H1 (cell line): Measurements from ENCODE around the gene SLC25A21. TPM values are rescaled to one million over a fixed set of nuclear protein-coding genes. Genes with fewer than 3 reads are reported as not detected.

ENCODE experiments used
- CTCF ChIA-PET: fragments of 300-600 bp; sonication (Branson Sonifier 250); formaldehyde crosslinking; loops from one replicate; lab custom pipeline; 2021; ENCODE audit not compliant: partially characterized antibody; lab: Charles Lee
- POLR2A ChIA-PET: fragments of 300-600 bp; sonication (Branson Sonifier 250); formaldehyde crosslinking; loops from one replicate; lab custom pipeline; 2021; ENCODE audit warnings: inconsistent platforms; ENCODE audit not compliant: partially characterized antibody; lab: Charles Lee
- DNase-seq, 2 experiments: peaks; one replicate each; pipeline versions ENCODE4 v3.0.0 to v3.0.0-alpha.2; 2010 to 2022; ENCODE audit warnings: low spot score in 2 of 2, low read depth in 1 of 2, mixed read lengths in 1 of 2
- FAIRE-seq: peaks from 2 replicates; lab custom pipeline; 2011; peaks lifted over from hg19 to GRCh38; lab: Jason Lieb, UNC
- H2AFZ ChIP-seq: 2 replicates; pipeline ENCODE4 v1.8.1; 2012; ENCODE audit warnings: low read length, inconsistent platforms
- H2AK5ac ChIP-seq: 2 replicates; pipeline ENCODE4 v1.6.1; 2013; ENCODE audit warnings: low read depth, low read length
- H2BK120ac ChIP-seq: replicated peaks from 2 replicates; pipeline ENCODE3; 2013; ENCODE audit warnings: low read depth, low read length, inconsistent platforms
- H2BK12ac ChIP-seq: 2 replicates; pipeline ENCODE4 v1.6.1; 2013; ENCODE audit warnings: low read depth, low read length
- H2BK15ac ChIP-seq: 2 replicates; pipeline ENCODE4 v1.6.1; 2013; ENCODE audit warnings: low read length
- H2BK20ac ChIP-seq: 2 replicates; pipeline ENCODE4 v1.6.1; 2013; ENCODE audit warnings: low read length
- H2BK5ac ChIP-seq: 2 replicates; pipeline ENCODE4 v1.6.1; 2013; ENCODE audit warnings: low read depth, low read length
- H3K14ac ChIP-seq: 2 replicates; pipeline ENCODE4 v1.6.1; 2013; ENCODE audit warnings: inconsistent platforms; ENCODE audit not compliant: insufficient read length
- H3K18ac ChIP-seq: 2 replicates; pipeline ENCODE4 v1.6.1; 2013; ENCODE audit warnings: low read length; ENCODE audit errors: extremely low read depth
- H3K23ac ChIP-seq: 2 replicates; pipeline ENCODE4 v1.6.1; 2013; ENCODE audit warnings: inconsistent platforms; ENCODE audit not compliant: insufficient read length
- H3K23me2 ChIP-seq: 2 replicates; pipeline ENCODE4 v1.6.1; 2013; ENCODE audit warnings: low read depth, low read length
- H3K27ac ChIP-seq: 2 replicates; pipeline ENCODE4 v1.6.1; 2011; ENCODE audit warnings: low read depth, low read length, inconsistent platforms
- H3K27me3 ChIP-seq, 4 experiments: replicated peaks in 1 of 4; 1 replicate in 1 of 4; 2 replicates in 3 of 4; pipeline versions ENCODE4 v1.6.1 to v1.8.1; 2011 to 2013; ENCODE audit warnings: low read length in 3 of 4, mild to moderate bottlenecking in 3 of 4, inconsistent platforms in 2 of 4, mixed read lengths in 2 of 4, moderate library complexity in 1 of 4; ENCODE audit not compliant: control insufficient read depth in 3 of 4, insufficient read depth in 3 of 4; ENCODE audit errors: extremely low read depth in 1 of 4
- H3K36me3 ChIP-seq, 4 experiments: 2 replicates each; pipeline versions ENCODE4 v1.6.1 to v1.8.1; 2011 to 2013; ENCODE audit warnings: mild to moderate bottlenecking in 4 of 4, low read length in 3 of 4, moderate library complexity in 2 of 4, control low read depth in 1 of 4, inconsistent platforms in 1 of 4; ENCODE audit not compliant: insufficient read depth in 4 of 4, control insufficient read depth in 2 of 4
- H3K4ac ChIP-seq: replicated peaks from 2 replicates; pipeline ENCODE3; 2013; ENCODE audit warnings: low read length, low read depth, mixed read lengths, inconsistent platforms; ENCODE audit not compliant: insufficient read length
- H3K4me1 ChIP-seq, 4 experiments: replicated peaks in 1 of 4; 1 replicate in 1 of 4; 2 replicates in 3 of 4; pipeline versions ENCODE4 v1.6.1 to v1.8.1; 2011 to 2013; ENCODE audit warnings: low read length in 3 of 4, inconsistent platforms in 2 of 4, mixed read lengths in 1 of 4; ENCODE audit not compliant: insufficient read depth in 4 of 4, control insufficient read depth in 3 of 4
- H3K4me2 ChIP-seq, 2 experiments: 2 replicates each; pipeline versions ENCODE4 v1.6.1 to v1.8.1; 2011 to 2013; ENCODE audit warnings: low read depth in 2 of 2, low read length in 2 of 2, control low read depth in 1 of 2, inconsistent platforms in 1 of 2, mild to moderate bottlenecking in 1 of 2; ENCODE audit not compliant: insufficient read depth in 1 of 2
- H3K4me3 ChIP-seq, 4 experiments: fragments of 200-600, 300-600 bp in 1 of 4; sonication (generic), shearing (Covaris generic), sonication (Bioruptor Twin) in 1 of 4; 2 replicates each; pipeline versions ENCODE4 v1.5.1 to v1.8.1; 2011 to 2016; ENCODE audit warnings: low read length in 4 of 4, low read depth in 3 of 4, control low read depth in 2 of 4, inconsistent platforms in 2 of 4, mild to moderate bottlenecking in 2 of 4, mixed read lengths in 1 of 4, moderate library complexity in 1 of 4; ENCODE audit not compliant: insufficient read depth in 2 of 4; ENCODE audit errors: extremely low read depth in 1 of 4
- H3K56ac ChIP-seq: replicated peaks from 2 replicates; pipeline ENCODE3; 2013; ENCODE audit warnings: low read depth, mild to moderate bottlenecking, mixed read lengths, low read length, inconsistent platforms; ENCODE audit not compliant: insufficient read length
- H3K79me1 ChIP-seq: 2 replicates; pipeline ENCODE4 v1.6.1; 2013; ENCODE audit warnings: low read depth, low read length, control low read depth
- H3K79me2 ChIP-seq, 2 experiments: 2 replicates each; pipeline versions ENCODE4 v1.6.1 to v1.8.1; 2012 to 2013; ENCODE audit warnings: low read length in 2 of 2, mild to moderate bottlenecking in 2 of 2, inconsistent platforms in 1 of 2; ENCODE audit not compliant: insufficient read depth in 2 of 2, control insufficient read depth in 1 of 2
- H3K9ac ChIP-seq, 4 experiments: replicated peaks in 1 of 4; 1 replicate in 1 of 4; 2 replicates in 3 of 4; pipeline versions ENCODE4 v1.6.1 to v1.8.1; 2011 to 2013; ENCODE audit warnings: low read depth in 3 of 4, low read length in 3 of 4, control low read depth in 2 of 4, mild to moderate bottlenecking in 2 of 4, moderate library complexity in 2 of 4, inconsistent platforms in 1 of 4; ENCODE audit errors: extremely low read depth in 1 of 4
- H3K9me3 ChIP-seq, 2 experiments: 2 replicates each; pipeline versions ENCODE4 v1.6.1 to v1.8.1; 2012 to 2013; ENCODE audit warnings: mild to moderate bottlenecking in 2 of 2, moderate library complexity in 2 of 2, control low read depth in 1 of 2, inconsistent platforms in 1 of 2, low read depth in 1 of 2, low read length in 1 of 2, mixed read lengths in 1 of 2; ENCODE audit not compliant: insufficient read depth in 2 of 2
- H4K20me1 ChIP-seq, 2 experiments: replicated peaks in 1 of 2; 2 replicates each; pipeline versions ENCODE3 to v1.8.1; 2011 to 2013; ENCODE audit warnings: inconsistent platforms in 2 of 2, low read length in 2 of 2, mild to moderate bottlenecking in 1 of 2; ENCODE audit not compliant: insufficient read depth in 2 of 2, control insufficient read depth in 1 of 2
- H4K5ac ChIP-seq: 2 replicates; pipeline ENCODE4 v1.6.1; 2013; ENCODE audit warnings: low read length, low read depth, mixed read lengths, inconsistent platforms; ENCODE audit not compliant: insufficient read length
- H4K8ac ChIP-seq: 2 replicates; pipeline ENCODE4 v1.8.0; 2013; ENCODE audit warnings: mild to moderate bottlenecking, moderate library complexity, low read length, inconsistent platforms; ENCODE audit not compliant: insufficient read depth; ENCODE audit errors: extremely low read depth
- H4K91ac ChIP-seq: replicated peaks from 2 replicates; pipeline ENCODE3; 2013; ENCODE audit warnings: low read length, mixed read lengths, inconsistent platforms; ENCODE audit not compliant: insufficient read length
- ASH2L ChIP-seq: fragments of 200-600, 300-600 bp; sonication (generic); IDR thresholded peaks from one replicate; pipeline ENCODE4 v1.7.1; 2017; ENCODE audit warnings: low read length
- CBX8 ChIP-seq: fragments of 300-800, 300-1000 bp; sonication (generic); IDR thresholded peaks from 2 replicates; pipeline ENCODE4 v1.7.1; 2016; ENCODE audit warnings: low read depth, low read length, borderline replicate concordance
- CHD1 ChIP-seq: IDR thresholded peaks from 2 replicates; pipeline ENCODE4 v1.6.1; 2012; ENCODE audit warnings: low read depth, low read length, improper control_type of control experiment
- CREB1 ChIP-seq: IDR thresholded peaks from 2 replicates; pipeline ENCODE4 v1.6.1; 2012; ENCODE audit warnings: inconsistent platforms
- CTBP2 ChIP-seq: IDR thresholded peaks from 2 replicates; pipeline ENCODE4 v1.7.0; 2011; ENCODE audit warnings: borderline replicate concordance, mild to moderate bottlenecking, moderate library complexity, mixed read lengths, low read length; ENCODE audit not compliant: insufficient read depth, insufficient read length
- EP300 ChIP-seq, 2 experiments: IDR thresholded peaks; 1 replicate in 1 of 2; 2 replicates in 1 of 2; pipeline ENCODE4 v1.6.1; 2011 to 2012; ENCODE audit warnings: low read depth in 2 of 2, low read length in 2 of 2, mild to moderate bottlenecking in 2 of 2, borderline replicate concordance in 1 of 2, inconsistent platforms in 1 of 2, moderate library complexity in 1 of 2
- EZH2 ChIP-seq: fragments of 200-600 bp; sonication (generic); IDR thresholded peaks from 2 replicates; pipeline ENCODE4 v1.7.1; 2012; ENCODE audit warnings: low read depth, mild to moderate bottlenecking, moderate library complexity, low read length, inconsistent platforms; ENCODE audit not compliant: severe bottlenecking
- FOSL1 ChIP-seq: IDR thresholded peaks from 2 replicates; pipeline ENCODE4 v1.6.1; 2011; ENCODE audit warnings: mild to moderate bottlenecking, low read depth, low read length, moderate library complexity; ENCODE audit not compliant: insufficient read depth
- GTF2F1 ChIP-seq: IDR thresholded peaks from 2 replicates; pipeline ENCODE4 v1.6.1; 2012; ENCODE audit warnings: low read depth, low read length, improper control_type of control experiment, borderline replicate concordance
- JUN ChIP-seq: IDR thresholded peaks from 2 replicates; pipeline ENCODE4 v1.6.1; 2011; ENCODE audit warnings: low read depth, mild to moderate bottlenecking, improper control_type of control experiment, low read length
- NANOG ChIP-seq: IDR thresholded peaks from 2 replicates; pipeline ENCODE4 v1.6.1; 2011; ENCODE audit warnings: low read length, low read depth, mild to moderate bottlenecking, inconsistent platforms; ENCODE audit not compliant: insufficient read depth, poor library complexity, severe bottlenecking
- RAD21 ChIP-seq, 2 experiments: IDR thresholded peaks in 1 of 2; conservative IDR thresholded peaks in 1 of 2; 2 replicates each; pipeline ENCODE4 v1.6.1; 2011; ENCODE audit warnings: low read depth in 2 of 2, low read length in 2 of 2, improper control_type of control experiment in 1 of 2, inconsistent platforms in 1 of 2, mild to moderate bottlenecking in 1 of 2, moderate library complexity in 1 of 2
- SRF ChIP-seq: IDR thresholded peaks from 2 replicates; pipeline ENCODE4 v1.6.1; 2011; ENCODE audit warnings: mild to moderate bottlenecking, low read depth, low read length, moderate library complexity
- TBP ChIP-seq: IDR thresholded peaks from 2 replicates; pipeline ENCODE4 v1.6.1; 2011; ENCODE audit warnings: low read depth, low read length, improper control_type of control experiment
- WGBS, 2 experiments: shearing (Covaris generic) in 1 of 2; methylation state at CpG; one replicate each; pipeline versions ENCODE4 v1.1.6 to v1.1.7; 2013 to 2015; ENCODE audit warnings: low lambda C conversion rate in 2 of 2, mixed read lengths in 2 of 2, inconsistent platforms in 1 of 2, low coverage in 1 of 2, missing lambda C conversion rate in 1 of 2; ENCODE audit not compliant: insufficient replicate concordance in 2 of 2, insufficient coverage in 1 of 2, insufficient read length in 1 of 2; ENCODE audit errors: extremely low coverage in 1 of 2, missing lambda C conversion rate in 1 of 2; 5-methylcytosine and 5-hydroxymethylcytosine counted together
- polyA plus RNA-seq, 7 experiments: library from polyadenylated mRNA; depleted of rRNA in 3 of 7; stranded (reverse) in 5 of 7; unstranded in 2 of 7; fragments of >200 nt in 5 of 7; fragments of 200-250 nt in 2 of 7; gene quantifications; 1 replicate in 5 of 7; 2 replicates in 1 of 7; 4 replicates in 1 of 7; pipeline versions ENCODE4 v1.2.1 to v1.2.3, GENCODE V29; 2011 to 2013; ENCODE audit warnings: missing spikeins in 2 of 7, mixed read lengths in 2 of 7
- total RNA-seq: library from RNA; stranded (reverse); fragmentation: NEBNext Ultra II Directional; extraction: Animal tissue kit (Norgen Biotek cat#: 25700); gene quantifications from 2 replicates; pipeline ENCODE4 v1.2.1, GENCODE V29; 2021

SLC25A21 gene
- total and polyA plus RNA-seq, 2 of the 8 experiments (the other 6 are each of a cell fraction or from before 2014, with no cell fraction given), result 6.9 to 15.7 TPM

- DNase-seq, result no peak
- H3K27me3 ChIP-seq, result no peaks in the 10 kb centered on the region
- H3K79me2 ChIP-seq, result no peaks in the 10 kb centered on the region
- H2BK120ac ChIP-seq, result no peak overlapping the region
- no peak overlapping the region for H4K5ac ChIP-seq
- H3K4me1 ChIP-seq, result peaks cover 0 to 4% (median 0%) of the 10 kb centered on the region in 4 experiments; a peak in 2 of 7 replicates
- H3K18ac ChIP-seq, result no peak overlapping the region
- H3K23me2 ChIP-seq, result no peaks in the 10 kb centered on the region
- no peak overlapping the region for H2BK15ac ChIP-seq
- H2BK5ac ChIP-seq, result no peak overlapping the region
- H3K14ac ChIP-seq, result no peak overlapping the region
- WGBS, 2 experiments, result 79% methylated on average over 3 of the region's 3 CpGs; no CpG with 5 or more reads in 1 of the 2 experiments
- no peaks in the 10 kb centered on the region for H3K36me3 ChIP-seq
- no peaks in the 10 kb centered on the region for H4K20me1 ChIP-seq
- no peak for FAIRE-seq
- H4K8ac ChIP-seq, result no peak overlapping the region
- no peak overlapping the region for H2AFZ ChIP-seq
- no peak overlapping the region for H3K23ac ChIP-seq
- no peak overlapping the region for H3K27ac ChIP-seq
- POLR2A ChIA-PET, result no interaction called here
- H2BK20ac ChIP-seq, result no peak overlapping the region
- no peak overlapping the region for H3K4me2 ChIP-seq
- TF ChIP-seq RAD21 (IDR thresholded peaks at IDR 0.05 in 1 of 2, conservative IDR thresholded peaks at IDR 0.05 in 1 of 2; ENCODE audit: low read depth in 2 of 2, low read length in 2 of 2) (no peak), JUN (no peak), CHD1 (no peak), ASH2L (no peak), EP300 (IDR thresholded peaks at IDR 0.05; ENCODE audit: borderline replicate concordance in 1 of 2, low read depth in 2 of 2, low read length in 2 of 2) (no peak), FOSL1 (no peak), CBX8 (no peak), CTBP2 (no peak), TBP (no peak), GTF2F1 (no peak), EZH2 (no peak), NANOG (no peak), CREB1 (no peak), SRF (no peak)
- no peaks in the 10 kb centered on the region for H3K79me1 ChIP-seq
- H3K9me3 ChIP-seq, result no peaks in the 10 kb centered on the region
- H2BK12ac ChIP-seq, result no peak overlapping the region
- H4K91ac ChIP-seq, result no peak overlapping the region
- no peak overlapping the region for H3K4me3 ChIP-seq
- H3K9ac ChIP-seq, result no peak overlapping the region
- CTCF ChIA-PET, result no interaction called here
- H3K4ac ChIP-seq, result no peak overlapping the region
- H2AK5ac ChIP-seq, result no peak overlapping the region
- no peak overlapping the region for H3K56ac ChIP-seq
Observed at GRCh38 chr14:36847366-36847765, 325.0 kb downstream of the SLC25A21 start.
